NB4 (cell line): ENCODE results near the gene GALNT11.

ENCODE experiments used
- CTCF ChIP-seq: IDR thresholded peaks from one replicate; pipeline ENCODE4 v1.5.1; 2012; ENCODE audit warnings: low read depth, low read length
- MYC ChIP-seq: IDR thresholded peaks from 2 replicates; pipeline ENCODE4 v1.6.1; 2011; ENCODE audit warnings: low read depth, low read length
- POLR2A ChIP-seq: IDR thresholded peaks from 2 replicates; pipeline ENCODE4 v1.6.1; 2011; ENCODE audit warnings: mild to moderate bottlenecking; ENCODE audit not compliant: insufficient read length; ENCODE audit errors: extremely low read depth
- TF ChIP-seq, protein P1 (sequence below): IDR thresholded peaks from 2 replicates; pipeline ENCODE4 v1.6.1; 2011; ENCODE audit warnings: low read depth, low read length

DNA sequence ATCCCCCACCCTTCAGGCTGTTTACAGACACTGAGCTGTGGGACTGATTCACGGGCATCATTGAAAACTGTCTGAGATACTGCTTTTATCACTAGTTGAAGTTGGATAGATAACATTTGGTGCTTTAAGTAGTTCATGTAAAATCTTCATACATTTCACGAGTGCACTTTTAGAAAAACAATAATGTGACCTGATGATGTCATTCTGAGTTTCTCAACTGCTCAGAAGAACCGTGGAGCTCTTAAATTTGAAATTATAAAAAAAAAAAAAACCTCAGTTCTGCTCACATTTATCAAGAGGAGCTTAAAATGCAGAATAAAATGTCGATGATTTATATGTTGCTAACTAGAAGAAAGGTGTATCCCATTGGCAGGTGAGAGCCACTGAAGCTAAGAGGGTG, 81.5 kb downstream of the GALNT11 start:
- TF ChIP-seq POLR2A (no peak), CTCF (no peak), MYC (no peak)
- TF ChIP-seq, protein P1, sequence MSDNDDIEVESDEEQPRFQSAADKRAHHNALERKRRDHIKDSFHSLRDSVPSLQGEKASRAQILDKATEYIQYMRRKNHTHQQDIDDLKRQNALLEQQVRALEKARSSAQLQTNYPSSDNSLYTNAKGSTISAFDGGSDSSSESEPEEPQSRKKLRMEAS = no peak
